NCI-H128 (cell line): Measurements from ENCODE around the gene PHOSPHO2.
A peak's percentile ranks its signal among the peaks of the same experiment; 100 is the strongest.

Source experiments
- DNase-seq: peaks from one replicate; lab custom pipeline; 2025; ENCODE audit not compliant: unreplicated experiment; lab: John Stamatoyannopoulos, UW

The PHOSPHO2 gene, protein sequence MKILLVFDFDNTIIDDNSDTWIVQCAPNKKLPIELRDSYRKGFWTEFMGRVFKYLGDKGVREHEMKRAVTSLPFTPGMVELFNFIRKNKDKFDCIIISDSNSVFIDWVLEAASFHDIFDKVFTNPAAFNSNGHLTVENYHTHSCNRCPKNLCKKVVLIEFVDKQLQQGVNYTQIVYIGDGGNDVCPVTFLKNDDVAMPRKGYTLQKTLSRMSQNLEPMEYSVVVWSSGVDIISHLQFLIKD

DNA sequence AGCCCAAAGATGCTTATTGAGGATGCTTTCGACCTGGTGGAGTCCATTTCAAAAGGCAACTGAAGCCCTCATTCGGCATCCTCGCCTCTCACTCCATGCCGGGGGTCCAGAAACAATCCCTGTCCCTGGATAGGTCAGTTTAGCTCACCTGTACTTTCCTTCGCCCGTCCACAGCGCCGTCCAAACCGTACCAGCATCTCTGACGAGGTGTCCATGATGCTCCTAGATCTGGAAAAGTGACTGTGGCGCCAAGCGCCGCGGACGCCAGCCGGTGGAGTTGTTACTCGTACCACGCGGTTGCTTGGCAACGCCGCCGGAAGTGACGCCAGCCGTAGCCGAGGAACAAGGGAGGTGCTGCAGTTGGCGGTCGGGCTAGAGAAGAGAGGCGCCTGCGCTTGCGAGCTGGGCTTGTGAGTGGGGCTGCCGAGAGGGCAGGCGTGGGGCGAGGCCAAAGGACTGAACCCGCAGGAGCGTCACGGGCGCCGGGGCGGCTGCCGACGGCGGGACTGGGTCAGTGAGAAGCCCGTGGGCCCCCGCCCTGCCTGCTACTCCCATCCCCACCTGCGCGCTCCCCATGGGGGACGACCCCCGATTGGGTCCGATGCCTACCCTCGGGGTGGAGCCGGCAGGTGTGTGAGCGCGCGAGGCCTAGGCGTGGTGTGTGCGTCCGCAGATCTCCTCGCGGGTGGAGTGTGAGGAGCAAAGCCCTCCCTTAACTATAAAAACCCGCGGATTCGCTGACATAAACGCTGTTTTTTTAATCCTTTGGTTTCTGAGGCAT is at the start of gene PHOSPHO2, which contains the start of gene CFAP210:
Gene PHOSPHO2 (plus strand): TSS at position 357 of the 781 bp plus-strand sequence. CDS start 6,503 bp downstream, outside the sequence.
Gene CFAP210 (minus strand): TSS at position 293 of the 781 bp plus-strand sequence. CDS start 78 bp downstream, at position 215.
- peak; percentile 88 for DNase-seq

DNA sequence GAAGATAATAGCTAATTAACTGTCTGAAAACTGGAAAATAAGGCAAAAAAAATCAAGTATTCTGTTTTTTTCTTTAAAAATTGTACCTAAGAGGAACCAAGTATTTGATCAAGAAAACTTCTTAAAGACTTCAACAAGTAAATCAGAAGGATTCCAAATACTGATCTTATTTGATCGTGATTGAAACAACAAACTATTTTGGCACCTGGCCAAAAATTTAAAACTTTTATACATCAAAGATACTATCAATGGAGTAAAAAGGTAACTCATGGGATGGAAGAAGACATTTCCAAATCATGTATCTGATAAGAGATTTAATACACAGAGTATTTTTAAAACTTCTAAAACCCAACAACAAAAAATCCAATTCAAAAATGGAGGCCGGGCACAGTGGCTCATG is 46.8 kb upstream of the PHOSPHO2 start:
- DNase-seq: no peak

DNA sequence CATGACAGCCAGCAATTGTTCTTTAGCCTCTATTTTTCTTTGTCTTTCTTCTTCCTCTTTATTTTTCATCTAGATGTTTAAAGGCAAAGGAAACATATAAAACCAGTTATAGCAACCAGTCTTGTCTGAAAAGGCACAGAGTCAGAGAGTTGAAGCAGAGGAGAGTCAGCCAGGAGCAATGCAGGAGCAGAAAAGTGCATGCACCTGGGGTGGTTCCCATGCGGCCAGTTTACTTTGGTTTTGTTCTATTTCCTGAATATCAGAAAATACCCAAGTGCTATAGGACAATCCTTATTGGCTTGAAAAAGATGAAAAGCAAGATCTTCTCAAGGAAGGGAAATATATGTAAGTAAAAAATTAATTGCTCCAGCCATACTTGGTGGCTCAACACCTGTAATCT is 45.0 kb upstream of the PHOSPHO2 start:
- no peak for DNase-seq

DNA sequence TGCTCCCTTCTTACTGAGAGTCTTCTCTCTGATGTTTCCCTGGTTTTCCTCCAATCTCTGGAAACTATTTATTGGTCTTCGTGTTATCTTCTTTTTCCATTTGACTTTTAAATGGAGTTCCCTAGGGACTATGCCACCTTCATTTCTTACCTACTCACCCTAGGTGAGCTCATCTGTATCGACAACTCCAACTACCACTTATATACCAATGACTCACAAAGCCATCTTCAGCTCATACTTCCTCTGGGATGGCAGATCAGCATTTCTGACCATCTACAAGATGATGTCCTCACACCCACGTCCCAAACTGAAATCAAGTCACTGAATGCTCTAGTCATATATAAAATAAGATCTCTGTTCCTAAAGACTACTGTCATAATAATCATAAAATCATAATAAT is 40.6 kb upstream of the PHOSPHO2 start:
- no peak for DNase-seq

DNA sequence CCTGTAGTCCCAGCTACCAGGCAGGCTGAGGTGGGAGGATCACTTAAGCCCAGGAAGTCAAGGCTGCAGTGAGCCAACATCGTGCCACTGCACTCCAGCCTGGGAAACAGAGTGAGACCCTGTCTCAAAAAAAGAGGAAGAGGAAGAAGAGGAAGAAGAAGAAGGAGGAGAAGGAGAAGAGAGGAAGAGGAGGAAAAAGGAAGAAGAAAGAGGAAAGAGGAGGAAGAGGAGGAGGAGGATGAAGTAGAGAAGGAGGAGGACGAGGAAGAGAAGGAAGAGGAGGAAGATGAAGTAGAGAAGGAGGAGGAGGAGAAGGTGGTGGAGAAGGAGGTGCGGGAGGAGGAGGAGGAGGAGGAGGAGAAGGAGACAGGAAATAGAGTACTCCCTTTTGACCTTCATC is 38.1 kb upstream of the PHOSPHO2 start:
- DNase-seq: no peak

DNA sequence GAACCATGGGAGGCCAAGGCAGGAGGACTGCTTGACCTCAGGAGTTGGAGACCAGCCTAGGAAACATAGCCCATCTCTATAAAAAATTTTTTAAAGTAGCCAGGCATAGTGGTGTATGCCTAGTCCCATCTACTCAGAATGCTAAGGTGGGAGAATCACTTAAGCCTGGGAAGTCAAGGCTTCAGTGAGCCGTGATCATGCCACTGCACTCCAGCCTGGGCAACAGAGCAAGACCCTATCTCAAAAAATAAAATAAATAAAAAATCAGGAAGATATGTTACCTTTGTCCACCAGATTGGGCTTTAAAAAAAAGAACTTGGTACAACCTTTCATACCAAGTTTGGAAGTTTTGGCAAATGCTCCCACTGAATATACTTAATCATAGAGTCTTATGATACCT is 35.4 kb upstream of the PHOSPHO2 start:
- DNase-seq: no peak

DNA sequence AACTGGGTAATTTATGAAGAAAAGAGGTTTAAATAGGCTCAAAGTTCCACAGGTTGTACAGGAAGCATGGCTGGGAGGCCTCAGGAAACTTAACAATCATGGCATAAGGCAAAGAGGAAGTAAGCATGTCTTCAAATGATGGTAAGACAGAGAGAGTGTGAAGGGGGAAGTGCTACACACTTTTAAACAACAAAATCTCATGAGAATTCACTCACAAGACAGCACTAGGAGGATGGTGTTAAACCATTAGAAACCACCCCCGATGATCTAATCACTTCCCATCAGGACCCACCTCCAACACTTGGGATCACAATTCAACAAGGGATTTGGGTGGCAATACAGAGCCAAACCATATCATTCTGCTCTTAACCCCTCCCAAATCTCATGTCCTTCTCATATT is 34.9 kb upstream of the PHOSPHO2 start:
- no peak for DNase-seq

DNA sequence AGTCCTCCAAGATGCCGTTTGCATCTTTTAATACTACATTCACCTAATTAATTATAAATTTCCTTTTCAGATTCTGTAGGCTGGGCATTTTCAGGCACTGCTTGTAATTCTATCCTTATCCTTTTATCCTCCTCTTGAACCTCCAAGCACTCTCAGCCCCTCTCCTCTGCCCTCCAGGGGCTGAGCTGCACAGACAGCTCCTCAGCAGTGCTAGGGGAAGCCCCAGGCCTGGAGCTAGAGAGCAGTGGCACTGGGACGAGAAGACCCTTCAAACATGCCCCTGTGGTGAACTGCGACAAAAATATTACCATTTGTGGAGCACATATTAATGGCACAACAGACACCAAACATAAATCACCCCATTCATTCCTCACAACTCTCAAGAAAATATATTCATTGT is 33.0 kb upstream of the PHOSPHO2 start:
- peak; percentile 3 for DNase-seq

DNA sequence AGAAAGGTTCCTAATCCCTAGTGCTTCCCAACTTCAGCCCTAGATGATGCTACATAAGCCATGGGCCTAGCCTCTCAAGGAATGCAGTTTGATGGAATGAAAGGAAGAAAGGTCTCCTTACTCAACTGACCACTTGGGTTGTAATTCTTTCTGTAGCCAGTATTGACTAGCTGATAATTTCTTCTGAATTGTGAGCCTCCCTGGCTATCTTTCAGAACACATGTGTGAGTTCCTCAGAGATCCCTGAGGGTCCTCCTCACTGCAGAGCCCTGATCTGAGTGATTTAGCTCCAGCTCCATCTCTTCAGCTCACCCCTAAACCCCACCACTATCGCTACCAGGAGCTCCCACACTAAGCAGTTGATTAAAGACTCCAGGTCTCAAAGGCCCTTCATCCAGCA is 31.5 kb upstream of the PHOSPHO2 start:
- no peak for DNase-seq

DNA sequence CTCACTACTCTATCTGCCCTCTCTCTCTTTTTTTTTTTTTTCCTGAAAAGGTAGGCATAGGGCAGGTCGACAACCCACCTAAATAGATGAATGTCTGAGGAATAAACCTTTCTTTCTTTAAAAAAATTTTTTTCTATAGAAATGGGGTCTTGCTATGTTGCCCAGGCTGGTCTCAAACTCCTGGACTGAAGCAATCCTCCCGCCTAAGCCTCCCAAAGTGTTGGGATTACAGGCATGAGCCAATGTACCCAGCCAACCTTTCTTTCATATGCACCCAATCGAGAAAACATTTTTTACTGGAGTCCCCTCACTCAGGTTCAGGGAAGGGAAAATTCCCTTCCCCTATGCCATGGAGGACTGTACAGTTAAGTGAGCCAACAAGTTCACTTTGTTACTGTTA is 31.0 kb upstream of the PHOSPHO2 start:
- DNase-seq: no peak

DNA sequence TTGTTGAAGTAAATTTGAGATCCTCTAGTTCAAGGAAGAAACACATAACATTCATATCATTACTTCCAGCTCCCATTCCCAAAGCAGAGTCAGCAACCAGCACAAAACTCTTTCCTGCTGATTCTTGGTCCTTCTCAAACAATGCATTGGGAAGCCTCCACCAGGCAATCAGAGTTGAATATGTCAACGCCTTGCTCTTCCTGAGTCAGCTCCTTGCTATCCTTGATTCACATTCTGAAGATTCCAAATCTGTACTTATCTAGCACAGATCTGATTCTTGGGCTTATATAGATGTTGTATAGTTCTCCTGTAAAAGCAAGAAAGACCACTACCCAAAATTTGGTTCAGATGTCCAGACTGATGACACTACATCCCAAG is 29.7 kb upstream of the PHOSPHO2 start:
- DNase-seq: no peak

DNA sequence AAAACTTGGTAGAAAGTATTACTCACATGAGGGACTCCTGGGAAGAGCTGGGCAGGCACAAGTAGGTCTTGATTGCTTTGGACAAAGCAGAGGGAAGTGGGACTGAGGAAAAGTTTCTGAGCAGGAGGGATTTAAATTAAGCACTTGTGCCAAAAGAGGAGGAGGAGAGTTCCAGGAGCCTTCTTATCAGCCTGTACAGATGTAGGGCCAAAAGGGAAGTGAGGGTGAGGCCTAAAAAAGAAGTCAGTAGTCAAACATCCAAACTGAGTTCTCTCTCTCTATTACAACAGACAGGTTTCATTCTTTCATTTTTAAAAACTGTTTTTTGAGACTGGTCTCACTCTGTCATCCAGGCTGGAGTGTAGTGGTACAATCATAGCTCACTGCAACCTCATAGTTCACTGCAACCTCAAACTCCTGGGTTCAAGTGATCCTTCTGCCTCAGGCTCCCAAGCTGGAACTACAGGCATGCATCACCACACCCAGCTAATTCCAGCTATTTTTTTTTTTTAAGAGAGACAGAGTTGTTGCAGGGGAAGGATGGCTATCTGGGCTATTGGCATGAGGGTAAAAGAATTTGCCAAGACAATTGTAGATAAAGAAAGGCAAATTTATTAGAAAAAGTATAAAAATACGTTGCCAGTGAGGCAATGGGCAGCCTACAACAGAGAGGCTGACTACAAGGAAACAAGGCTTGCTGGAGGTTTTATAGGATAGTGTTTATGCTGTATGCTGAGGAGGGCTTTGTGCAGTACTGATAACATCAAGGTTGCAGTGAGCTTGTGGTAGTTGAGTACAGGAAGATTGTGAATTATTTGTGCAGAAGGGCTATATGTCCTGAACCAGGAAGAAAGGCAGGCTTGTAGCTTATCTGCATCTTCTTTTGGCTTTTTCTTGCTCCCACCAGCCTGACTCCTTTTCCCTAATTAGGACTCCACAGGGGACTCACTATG is 29.0 kb upstream of the PHOSPHO2 start:
- no peak for DNase-seq

DNA sequence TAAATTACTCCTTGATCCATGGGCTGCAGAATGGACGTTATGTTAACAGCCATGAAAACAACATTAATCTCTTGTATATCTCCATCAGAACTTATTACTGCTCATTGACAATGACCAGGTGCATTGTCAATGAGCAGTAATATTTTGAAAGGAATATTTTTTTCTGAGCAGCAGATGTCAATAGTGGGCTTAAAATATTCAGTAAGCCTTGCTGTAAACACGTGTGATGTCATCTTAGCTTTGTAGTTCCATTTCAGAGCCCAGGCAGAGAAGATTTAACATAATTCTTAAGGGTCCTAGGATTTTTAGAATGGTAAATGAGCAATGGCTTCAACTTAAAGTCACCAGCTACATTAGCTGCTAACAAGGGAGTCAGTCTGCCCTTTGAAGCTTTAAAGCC is 26.7 kb upstream of the PHOSPHO2 start:
- DNase-seq: no peak

DNA sequence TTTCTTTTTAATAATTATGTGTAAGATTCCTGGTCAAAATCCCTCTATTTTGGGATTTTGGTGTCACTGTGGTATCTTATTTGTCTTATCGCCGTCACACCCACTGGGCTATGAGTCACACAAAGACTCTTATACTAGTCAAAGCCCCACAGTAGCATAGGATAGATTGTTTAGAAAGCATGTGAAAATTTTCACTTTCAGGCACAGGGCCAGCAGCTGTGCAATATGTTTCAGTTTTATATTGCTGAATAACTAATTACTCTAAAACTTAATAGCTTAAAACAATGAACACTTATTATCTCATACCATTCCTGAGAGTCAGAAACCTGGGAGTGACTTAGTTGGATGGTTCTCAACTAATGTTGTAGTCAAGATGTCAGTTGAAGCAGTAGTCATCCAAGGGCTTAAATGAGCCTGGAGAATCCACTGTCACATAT is 24.0 kb upstream of the PHOSPHO2 start:
- no peak for DNase-seq

DNA sequence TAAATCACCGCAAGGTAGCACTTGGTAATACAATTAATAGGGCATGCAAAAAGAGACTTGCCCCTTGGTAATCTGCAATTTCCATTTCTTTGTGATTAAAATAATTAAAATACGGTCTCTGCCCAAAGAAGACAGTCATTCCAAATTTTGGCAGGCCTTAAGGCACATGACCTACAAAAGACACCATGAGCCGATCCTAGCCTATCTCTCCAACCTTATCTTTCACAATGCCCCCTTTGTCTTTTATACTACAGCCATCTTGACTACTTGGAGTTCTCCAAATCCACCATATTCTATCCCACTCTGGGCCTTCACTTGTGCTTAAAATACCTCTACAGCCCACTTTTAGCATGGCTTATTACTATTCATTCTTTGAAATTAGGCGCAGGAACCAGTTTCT is 23.3 kb upstream of the PHOSPHO2 start:
- DNase-seq: no peak

DNA sequence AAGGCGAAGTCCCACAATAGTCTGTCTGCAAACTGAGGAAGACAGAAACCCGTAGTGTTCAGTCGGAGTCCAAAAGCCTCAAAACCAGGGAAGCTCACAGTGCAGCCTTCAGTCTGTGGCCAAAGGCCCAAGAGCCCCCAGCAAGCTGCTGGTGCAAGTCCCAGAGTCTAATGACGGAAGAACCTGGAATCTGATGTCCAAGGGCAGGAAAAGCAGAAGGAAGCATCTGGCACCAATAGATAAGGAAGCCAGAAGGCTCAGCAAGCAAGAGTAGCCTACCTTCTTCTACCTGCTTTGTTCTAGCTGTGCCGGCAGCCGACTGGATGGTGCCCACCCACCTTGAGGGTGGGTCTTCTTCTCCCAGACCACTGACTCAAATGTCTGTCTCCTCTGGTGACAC is 21.9 kb upstream of the PHOSPHO2 start:
- DNase-seq: no peak

DNA sequence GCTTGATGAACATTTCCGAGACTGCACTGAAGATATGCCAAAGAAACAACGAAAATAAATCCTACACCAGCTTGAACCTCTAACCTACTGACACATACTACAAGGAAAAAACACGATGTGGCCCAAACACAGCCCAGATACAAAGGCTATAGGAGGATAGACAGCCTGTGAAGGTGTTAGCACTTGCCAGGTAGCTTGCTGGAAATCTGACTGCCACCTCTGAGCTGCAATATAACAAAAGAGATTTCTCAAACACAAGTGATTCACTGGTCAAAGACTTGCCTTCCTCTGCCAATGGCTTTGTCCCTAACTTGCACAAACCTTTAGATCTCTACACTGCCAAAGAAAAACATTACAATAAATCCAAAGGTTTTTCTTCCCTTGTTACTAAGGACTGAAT is 21.2 kb upstream of the PHOSPHO2 start:
- no peak for DNase-seq

DNA sequence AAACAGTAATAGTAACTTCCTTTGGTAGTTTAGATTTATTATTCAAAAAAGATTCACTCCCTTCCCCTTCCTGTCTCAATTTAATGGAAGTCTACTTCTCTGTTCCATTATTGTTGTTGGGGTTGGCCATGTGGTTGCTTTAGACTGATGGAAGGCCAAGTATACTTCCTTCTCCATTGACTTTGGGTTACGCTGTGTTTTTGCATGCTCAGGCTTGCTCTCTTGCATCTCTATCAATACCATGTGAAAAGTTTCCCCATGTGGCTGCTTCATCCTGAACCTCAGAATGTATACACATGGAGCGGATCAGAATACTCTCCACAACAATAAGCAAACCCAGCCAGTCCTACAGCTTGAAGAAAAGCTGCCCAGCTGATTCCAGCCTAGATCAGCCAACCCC is 20.3 kb upstream of the PHOSPHO2 start:
- DNase-seq: no peak

DNA sequence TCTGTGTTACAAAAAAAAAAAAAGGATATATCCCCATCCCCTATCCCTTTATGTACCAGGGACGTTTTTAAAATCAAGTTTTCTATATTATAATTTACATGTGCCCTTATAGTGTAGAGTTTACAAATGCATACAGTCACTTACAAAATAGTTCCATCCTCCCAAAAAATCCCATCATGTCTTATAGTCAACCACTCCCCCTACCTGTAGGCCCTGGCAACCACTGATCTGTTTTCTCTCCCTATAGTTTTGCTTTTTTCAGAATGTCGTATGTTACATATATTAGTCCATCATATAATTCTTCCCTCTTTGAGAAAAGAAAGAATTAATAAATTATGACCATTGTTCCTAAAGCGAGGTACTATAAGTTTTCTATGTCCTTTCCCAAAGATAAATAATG is 17.9 kb upstream of the PHOSPHO2 start:
- DNase-seq: no peak

DNA sequence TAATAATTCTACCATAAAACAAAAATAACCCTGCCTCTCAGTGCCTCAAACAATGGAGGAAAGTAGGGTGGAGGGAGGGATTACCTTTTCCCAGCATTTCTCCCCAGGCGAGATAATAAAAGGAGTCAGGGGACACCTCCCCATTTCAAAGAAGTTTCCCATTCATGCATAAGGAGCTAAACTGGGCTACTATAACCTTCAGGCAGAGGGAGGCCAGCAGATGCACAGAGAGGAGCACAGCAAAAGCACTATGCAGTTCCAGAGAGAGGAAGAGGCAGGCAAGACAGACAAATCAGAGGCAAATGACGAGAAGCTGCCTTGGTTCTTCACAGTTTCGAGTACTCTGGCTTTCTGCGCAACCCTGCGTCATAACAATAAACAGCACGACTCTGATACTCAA is 17.4 kb upstream of the PHOSPHO2 start:
- DNase-seq: no peak

DNA sequence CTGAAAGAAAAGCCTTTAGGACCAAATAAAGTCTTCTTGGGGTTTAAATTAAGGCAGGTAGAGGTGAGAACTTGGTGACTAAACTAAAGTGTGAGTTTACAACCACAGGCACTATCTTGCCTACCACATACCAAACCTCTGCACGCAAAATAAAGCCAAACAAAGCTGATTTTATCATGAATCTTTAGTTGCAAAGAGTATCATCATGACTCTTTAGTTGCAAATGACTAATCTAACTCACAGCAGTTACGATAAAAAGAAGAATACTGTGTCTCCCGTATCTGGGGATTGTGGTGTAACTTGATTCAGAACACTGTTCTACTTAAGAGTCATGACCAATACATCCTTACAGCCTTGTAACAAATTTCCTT is 11.2 kb upstream of the PHOSPHO2 start:
- DNase-seq: no peak
